Measurements from ENCODE around the gene CCL17. TPM values are rescaled to one million over a fixed set of nuclear protein-coding genes. Genes with fewer than 3 reads are reported as not detected.
"Not testable (repeated sequence)": the region's sequence is repeated elsewhere in the genome, so short reads cannot be mapped to it uniquely, and the experiment has no call there.

The CCL17 gene
- total RNA-seq, 1 donor from 2014 or later: not detected

DNA sequence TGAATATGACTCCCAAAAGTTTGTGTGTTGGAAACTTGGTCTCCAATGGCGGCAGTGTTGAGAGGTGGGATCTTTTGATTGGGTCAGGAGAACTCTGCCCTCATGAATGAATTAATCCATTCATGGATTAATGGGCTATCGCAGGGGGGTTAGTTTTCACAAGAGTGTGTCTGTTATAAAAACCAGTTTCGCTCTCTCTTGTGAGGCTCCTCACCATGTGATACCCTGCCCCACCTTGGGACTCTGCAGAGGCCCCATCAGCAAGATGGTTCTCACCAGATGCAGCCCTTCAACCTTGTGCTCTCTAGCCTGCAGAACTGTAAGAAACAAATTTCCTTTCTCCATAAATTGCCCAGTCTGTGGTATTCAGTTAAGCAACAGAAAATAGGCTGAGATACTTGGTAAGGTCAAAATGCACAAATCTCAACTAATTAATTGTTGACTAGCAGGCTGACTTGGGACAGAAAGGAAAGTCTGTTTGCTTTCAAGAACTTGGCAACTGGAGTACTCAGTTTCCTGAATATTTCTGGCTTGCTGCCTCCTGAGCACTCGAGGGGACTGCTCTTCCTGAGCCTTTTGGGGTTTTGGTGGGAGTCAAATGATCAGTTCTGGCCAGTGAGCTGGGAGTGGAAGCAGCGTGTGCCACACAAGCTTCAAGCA lies 13.8 kb upstream of the CCL17 start:
- DNase-seq (no peak), ATAC-seq (ENCODE audit: poor library complexity) (peak; percentile 15)
- intact Hi-C loops (cut with DNase I): no loop called here

- intact Hi-C loops (cut with DNase I): no loop called here
- ATAC-seq (ENCODE audit: poor library complexity): peak; percentile 22
- no peak for DNase-seq
Measured at GRCh38 chr16:57391300-57391699, 13.3 kb upstream of the CCL17 start.

DNA sequence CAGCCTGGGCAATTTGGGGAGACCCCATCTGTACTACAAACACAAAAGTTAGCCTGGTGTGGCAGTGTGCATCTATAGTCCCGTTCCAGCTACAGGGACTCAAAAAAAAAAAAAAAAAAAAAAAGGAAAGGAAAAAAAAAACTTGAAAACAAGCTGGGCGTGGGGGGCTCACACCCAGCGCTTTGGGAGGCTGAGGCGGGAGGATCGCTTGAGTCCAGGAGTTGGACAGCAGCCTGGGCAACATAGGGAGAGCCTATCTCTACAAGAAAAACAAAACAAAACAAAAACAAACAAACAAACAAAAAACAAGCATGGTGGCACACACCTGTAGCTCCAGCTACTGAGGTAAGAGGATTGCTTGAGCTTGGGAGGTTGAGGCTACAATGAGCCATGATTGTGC lies 12.9 kb upstream of the CCL17 start:
- DNase-seq: no peak
- intact Hi-C loops (cut with DNase I): no loop called here
- ATAC-seq (ENCODE audit: poor library complexity): no peak

DNA sequence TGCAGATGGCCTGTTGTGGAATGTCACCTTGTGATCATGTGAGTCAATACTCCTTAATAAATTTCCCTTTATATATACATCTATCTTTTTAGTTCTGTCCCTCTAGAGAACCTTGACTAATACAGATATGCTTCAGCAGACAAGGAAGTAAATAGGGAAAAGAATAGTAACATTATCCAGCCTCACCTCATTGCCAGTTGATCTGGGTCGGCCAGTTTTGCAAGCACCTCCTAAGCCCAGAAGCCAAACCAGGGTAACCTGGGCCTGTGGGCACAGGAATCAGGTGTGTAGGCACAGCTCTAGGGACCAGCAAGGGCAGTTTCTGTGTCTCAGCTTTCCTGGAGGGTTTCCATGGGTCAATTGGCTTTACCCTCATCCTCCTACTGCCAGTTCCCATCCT lies 11.9 kb upstream of the CCL17 start:
- DNase-seq: no peak
- ATAC-seq (ENCODE audit: poor library complexity): no peak
- intact Hi-C loops (cut with DNase I): no loop called here

GRCh38 chr16:57394444-57394843 lies 10.1 kb upstream of the CCL17 start:
- intact Hi-C loops (cut with DNase I): no loop called here
- DNase-seq (no peak), ATAC-seq (ENCODE audit: poor library complexity) (peak; percentile 29)

GRCh38 chr16:57395026-57395425 lies 9.5 kb upstream of the CCL17 start:
- intact Hi-C loops (cut with DNase I): no loop called here
- no peak for ATAC-seq (ENCODE audit: poor library complexity)
- no peak for DNase-seq

DNA sequence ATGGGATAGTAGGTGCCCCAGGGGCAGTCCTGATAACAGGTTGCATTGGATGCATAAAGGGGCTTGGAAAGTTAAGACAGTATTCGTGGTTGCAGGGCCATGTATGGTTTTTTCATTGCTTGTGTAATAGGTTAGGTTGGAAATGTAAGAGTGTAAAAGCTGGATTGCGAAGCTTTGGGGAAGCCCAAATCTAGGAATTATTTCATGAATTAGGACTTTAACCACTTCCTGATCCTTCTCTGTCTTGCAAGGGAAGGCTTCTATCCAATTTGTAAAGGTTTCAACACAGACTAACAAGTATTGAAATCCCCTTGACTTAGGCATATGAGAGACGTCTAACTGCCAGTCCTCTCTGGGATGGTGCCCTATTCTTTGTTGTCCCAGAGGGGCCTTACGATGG lies 7.8 kb upstream of the CCL17 start:
- ATAC-seq (ENCODE audit: poor library complexity) (no peak), DNase-seq (no peak)
- intact Hi-C loops (cut with DNase I): no loop called here

- intact Hi-C loops (cut with DNase I); DNase-seq; ATAC-seq (ENCODE audit: poor library complexity): not testable (repeated sequence)
Measured at GRCh38 chr16:57397493-57397892, 7.1 kb upstream of the CCL17 start.

GRCh38 chr16:57401943-57402640 lies 2.5 kb upstream of the CCL17 start:
- no peak for DNase-seq
- intact Hi-C loops (cut with DNase I): no loop called here
- ATAC-seq (ENCODE audit: poor library complexity): no peak

- intact Hi-C loops (cut with DNase I): no loop called here
- no peak for ATAC-seq (ENCODE audit: poor library complexity)
- no peak for DNase-seq
Measured at GRCh38 chr16:57405097-57405496, 530 bp downstream of the CCL17 start.

DNA sequence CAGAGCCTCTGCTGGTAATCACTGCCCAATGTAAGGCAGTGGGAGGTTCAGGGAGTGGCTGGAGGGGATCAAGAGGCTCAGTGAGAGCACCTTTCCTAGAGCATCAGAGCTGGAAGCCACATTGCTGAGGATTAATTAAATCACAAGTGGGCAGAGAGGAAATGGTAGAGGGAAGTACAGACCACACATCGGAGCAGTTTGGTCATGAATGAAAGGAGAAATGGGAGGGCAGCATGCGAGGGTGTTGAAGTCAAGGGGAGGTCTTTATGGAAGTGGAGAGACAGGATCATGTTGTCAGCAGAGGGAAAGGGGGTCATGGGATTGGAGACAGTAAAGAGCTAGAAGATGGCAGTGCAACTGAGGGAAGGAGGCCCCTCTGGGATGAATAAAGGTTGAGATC lies 2.3 kb downstream of the CCL17 start:
- no peak for ATAC-seq (ENCODE audit: poor library complexity)
- intact Hi-C loops (cut with DNase I): no loop called here
- DNase-seq: no peak

DNA sequence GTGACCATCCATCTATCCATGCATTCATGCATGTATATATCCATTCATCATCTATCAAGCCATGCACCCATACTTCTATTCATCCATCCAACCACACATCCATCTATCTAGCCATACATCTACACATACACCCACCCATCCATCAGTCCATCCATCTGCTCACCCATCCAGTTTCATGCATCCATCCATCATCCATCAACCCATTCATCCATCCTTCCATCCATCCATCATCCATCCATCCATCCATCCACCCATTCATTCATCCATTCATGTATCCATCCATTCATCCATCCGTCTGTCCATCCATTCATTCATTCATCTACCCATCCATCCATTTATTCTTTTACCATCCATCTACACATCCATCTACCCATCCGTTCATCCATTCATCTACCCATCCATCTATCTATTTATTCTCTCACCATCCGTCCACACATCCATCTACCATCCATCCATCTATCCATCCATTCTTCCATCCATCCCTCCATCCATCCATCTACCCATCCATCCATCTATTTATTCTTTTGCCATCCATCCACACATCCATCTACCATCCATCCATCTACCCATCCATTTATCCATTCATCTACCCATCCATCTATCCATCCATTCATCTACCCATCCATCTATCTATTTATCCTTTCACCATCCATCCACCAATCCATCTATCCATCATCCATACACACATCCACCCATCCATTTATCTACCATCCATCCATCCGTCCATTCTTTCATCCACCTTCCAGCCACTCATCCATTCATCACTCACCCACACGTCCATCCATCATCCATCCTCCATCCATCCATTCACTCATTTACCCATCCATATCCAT lies 3.2 kb downstream of the CCL17 start:
- intact Hi-C loops (cut with DNase I): no loop called here
- DNase-seq (no peak), ATAC-seq (ENCODE audit: poor library complexity) (no peak)

DNA sequence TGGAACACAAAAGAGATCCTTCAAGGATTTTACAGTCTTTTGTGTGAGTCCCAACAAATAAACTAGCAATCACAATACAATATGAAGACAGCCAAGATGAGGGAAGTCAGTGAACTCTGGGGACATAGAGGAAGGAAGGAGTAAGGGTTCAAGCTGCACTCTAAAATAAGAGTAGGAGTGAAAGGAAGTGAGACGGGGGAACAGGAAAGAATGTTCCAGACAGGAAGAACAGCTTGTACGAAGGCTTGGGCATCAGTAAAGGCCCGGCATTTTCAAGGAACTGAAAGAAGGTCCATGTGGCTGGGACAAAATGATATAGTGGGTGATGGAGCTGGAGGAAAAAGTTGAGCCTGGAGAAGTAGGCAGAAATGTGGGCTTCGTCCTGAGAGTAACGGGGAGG lies 4.5 kb downstream of the CCL17 start:
- ATAC-seq (ENCODE audit: poor library complexity) (peak; percentile 50), DNase-seq (no peak)
- intact Hi-C loops (cut with DNase I): no loop called here

DNA sequence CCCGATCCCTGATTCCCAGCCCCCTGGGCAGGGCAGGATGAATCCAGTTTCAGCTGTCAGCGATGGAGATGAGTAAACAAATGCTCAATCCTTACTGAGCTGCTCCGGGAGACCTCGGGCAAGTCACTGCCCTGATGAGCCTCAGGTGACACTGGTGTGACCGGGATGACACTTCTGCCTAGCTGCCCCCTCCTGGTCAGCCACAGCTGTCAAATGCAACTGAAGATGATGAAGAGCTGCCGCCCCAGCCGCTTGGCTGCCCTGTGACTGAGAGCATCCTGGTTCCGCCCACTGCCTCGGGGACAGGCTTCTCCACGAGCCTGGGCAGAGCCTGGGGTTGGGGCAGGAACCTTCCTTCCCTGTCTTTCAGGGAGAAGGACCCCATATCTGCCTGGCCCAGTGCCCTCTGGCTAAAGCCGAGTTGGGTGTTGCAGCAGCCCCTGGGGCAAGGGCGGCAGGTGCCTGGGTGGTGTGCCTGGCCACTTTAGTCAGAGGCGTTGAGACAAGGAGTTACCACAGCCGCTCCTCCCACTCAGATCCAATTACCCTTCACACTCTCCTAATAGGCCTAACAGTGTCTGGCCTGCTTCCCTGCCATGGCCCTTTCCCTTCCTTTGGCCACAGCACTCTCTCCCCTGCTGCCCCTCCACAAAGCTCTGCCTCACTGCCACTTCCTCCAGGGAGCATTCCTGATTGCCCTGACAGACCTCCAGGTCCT lies 5.5 kb downstream of the CCL17 start:
- intact Hi-C loops (cut with DNase I): loop anchor here (10.0 kb wide), 1 partner anchor 325 kb away; no protein-coding TSS in a partner anchor
- DNase-seq (no peak), ATAC-seq (ENCODE audit: poor library complexity) (peak; percentile 20)

GRCh38 chr16:57411362-57411976 lies 6.9 kb downstream of the CCL17 start:
- ATAC-seq (ENCODE audit: poor library complexity): no peak
- intact Hi-C loops (cut with DNase I): loop anchor here (10.0 kb wide), 1 partner anchor 327 kb away; no protein-coding TSS in a partner anchor

GRCh38 chr16:57412584-57412983 lies 8.0 kb downstream of the CCL17 start:
- intact Hi-C loops (cut with DNase I): loop anchor here (10.0 kb wide), 1 partner anchor 328 kb away; no protein-coding TSS in a partner anchor
- no peak for ATAC-seq (ENCODE audit: poor library complexity)
- no peak for DNase-seq

More at GRCh38 chr16:57411362-57411976, 6.9 kb downstream of the CCL17 start:
- no peak for DNase-seq

GRCh38 chr16:57413301-57413730 lies 8.7 kb downstream of the CCL17 start:
- ATAC-seq (ENCODE audit: poor library complexity) (no peak), DNase-seq (no peak)
- intact Hi-C loops (cut with DNase I): loop anchor here (10.0 kb wide), 1 partner anchor 329 kb away; no protein-coding TSS in a partner anchor

DNA sequence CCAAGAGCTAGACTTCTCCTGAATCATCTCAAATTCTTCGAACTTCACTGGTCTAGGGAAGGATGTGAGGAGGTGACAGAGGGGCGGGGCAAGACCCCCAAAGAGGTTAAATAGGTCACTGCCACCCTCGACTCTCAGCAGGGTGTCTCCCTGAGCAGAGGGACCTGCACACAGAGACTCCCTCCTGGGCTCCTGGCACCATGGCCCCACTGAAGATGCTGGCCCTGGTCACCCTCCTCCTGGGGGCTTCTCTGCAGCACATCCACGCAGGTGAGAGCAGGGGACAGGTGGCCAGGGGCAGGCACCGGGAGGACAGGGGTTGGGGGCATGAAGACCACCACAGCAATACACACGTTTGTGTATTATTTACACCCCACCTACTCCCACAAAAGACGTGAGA lies 9.2 kb downstream of the CCL17 start:
- intact Hi-C loops (cut with DNase I): loop anchor here (10.0 kb wide), 1 partner anchor 329 kb away; no protein-coding TSS in a partner anchor
- ATAC-seq (ENCODE audit: poor library complexity): no peak
- no peak for DNase-seq

All from Right ventricle myocardium superior (tissue), 1 donor.